ENCODE results near the gene ENO1.
"Not testable (repeated sequence)": the region's sequence is repeated elsewhere in the genome, so short reads cannot be mapped to it uniquely, and the experiment has no call there.

Gene ENO1

DNA sequence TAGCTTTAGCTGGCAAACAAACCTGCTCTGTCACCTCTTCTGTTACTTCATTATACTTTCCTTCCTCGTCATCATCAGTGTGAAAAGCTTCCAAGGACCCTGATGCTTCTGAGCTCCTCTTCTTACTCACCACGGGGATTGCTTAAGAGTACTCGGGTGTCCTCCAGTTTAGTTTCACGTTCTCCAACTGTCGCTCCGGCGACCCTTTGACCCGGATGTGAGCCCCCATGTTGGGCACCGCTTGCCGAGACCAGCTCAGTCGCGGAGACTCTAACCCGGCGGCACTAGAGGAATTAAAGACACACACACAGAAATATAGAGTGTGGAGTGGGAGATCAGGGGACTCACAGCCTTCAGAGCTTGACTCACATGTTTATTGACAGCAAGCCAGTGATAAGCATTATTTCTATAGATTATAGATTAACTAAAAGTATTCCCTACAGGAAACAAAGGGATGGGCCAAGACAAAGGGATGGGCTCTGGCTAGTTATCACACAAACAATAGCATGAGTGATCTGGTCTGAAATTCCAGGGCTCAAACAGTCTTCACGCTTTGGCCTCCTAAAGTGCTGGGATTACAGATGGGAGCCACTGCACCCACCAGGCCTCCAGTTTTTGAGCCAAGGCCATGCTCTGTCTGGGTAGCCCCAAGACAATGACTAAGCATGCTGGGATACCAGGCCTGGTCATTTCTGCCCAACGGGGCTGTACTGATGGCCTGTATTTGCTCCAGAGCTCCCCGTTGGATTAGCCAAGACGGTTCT, 30.1 kb upstream of the ENO1 start:
- TF ChIP-seq POLR2A (IDR thresholded peaks at IDR 0.05; ENCODE audit: low read depth, low read length) (no peak), TAF1 (IDR thresholded peaks at IDR 0.05; ENCODE audit: borderline replicate concordance, low read depth, low read length) (no peak)
- no peak for DNase-seq (ENCODE audit: insufficient read length)
- FAIRE-seq, result no peak

DNA sequence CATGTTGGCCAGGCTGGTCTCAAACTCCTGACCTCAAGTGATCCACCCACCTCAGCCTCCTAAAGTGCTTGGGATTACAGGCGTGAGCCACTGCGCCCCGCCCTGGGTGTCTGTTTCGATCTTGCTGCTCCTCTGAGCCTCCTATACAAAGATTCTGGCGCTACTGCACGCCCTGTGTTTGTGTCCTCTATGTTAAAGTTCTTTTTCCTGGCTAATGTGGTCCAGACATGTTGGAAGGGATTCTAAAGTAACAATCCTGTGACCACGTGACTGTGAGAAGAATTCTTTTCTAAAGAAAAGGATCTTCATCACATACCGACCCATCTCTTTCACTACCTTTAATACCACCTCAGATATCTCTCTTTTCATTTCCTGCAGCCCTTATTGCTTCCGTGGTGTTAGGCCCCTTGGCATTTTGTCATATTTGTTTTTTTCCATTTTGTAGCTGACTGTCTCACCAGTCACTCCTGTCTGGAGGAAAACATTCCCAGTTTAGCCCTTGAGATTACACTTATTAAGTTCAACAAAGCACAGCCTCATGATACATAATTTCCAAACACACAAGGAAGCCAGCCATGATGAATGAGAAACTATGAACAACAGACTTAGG, 27.2 kb upstream of the ENO1 start:
- no peak for TF ChIP-seq POLR2A (IDR thresholded peaks at IDR 0.05; ENCODE audit: low read depth, low read length)
- no peak for TF ChIP-seq TAF1 (IDR thresholded peaks at IDR 0.05; ENCODE audit: borderline replicate concordance, low read depth, low read length)
- TF ChIP-seq POLR2AphosphoS5 (IDR thresholded peaks at IDR 0.05; ENCODE audit: low read depth, low read length), result no peak
- FAIRE-seq, result no peak

DNA sequence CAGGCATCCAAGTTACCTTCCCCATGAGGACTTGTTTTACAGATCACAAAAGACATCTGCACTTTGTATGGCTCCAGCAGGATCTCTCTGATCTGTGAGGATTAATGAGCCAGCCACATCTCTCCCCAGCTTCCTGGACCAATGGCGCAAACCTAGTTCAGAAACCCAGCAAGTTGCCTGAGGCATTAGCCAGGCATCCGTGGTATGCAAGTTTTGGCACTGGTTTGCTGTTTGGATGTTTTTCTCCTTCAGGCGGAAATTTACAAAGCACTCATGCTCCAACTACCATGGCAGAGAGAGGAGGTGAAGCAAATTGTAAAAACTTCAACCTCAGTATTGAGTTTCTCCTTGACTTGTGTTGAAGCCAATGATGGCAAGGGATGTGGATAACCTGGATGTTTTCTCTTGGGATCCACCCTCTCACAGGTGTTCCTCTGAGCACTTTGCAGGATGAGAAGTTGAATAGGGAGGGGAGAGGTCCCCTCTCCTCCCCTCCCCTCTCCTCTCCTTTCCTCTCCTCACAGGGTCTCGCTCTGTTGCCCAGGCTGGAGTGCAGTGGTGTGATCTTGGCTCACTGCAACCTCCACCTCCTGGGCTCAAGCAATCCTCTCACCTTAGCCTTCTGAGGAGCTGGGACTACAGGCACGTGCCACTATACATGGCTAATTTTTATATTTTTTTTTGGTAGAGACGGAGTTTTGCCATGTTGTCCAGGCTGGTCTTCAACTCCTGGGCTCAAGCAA, 25.6 kb upstream of the ENO1 start:
- no peak for DNase-seq (ENCODE audit: insufficient read length)
- FAIRE-seq, result no peak
- no peak for TF ChIP-seq POLR2A (IDR thresholded peaks at IDR 0.05; ENCODE audit: low read depth, low read length)
- TF ChIP-seq TAF1 (IDR thresholded peaks at IDR 0.05; ENCODE audit: borderline replicate concordance, low read depth, low read length), result no peak

More for the DNA sequence above, 27.2 kb upstream of the ENO1 start:
- DNase-seq (ENCODE audit: insufficient read length), result no peak

DNA sequence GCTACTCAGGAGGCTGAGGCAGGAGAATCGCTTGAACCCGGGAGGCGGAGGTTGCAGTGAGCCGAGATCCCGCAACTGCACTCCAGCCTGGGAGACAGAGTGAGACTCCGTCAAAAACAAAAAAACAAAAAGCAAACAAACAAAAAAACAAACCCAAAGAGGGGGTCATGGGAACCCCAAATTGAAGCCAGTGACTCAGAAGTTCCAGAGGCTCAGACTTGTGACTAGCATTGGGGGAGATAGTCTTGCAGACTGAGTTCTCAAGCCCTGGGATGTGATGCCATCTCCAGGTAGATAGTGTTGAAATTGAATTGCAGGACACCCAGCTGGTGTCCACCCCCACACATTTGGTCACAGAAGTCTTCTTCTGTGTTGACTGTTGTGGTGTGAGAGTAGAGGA, 24.9 kb upstream of the ENO1 start:
- FAIRE-seq, result no peak
- DNase-seq (ENCODE audit: insufficient read length), result no peak
- no peak for TF ChIP-seq POLR2A (IDR thresholded peaks at IDR 0.05; ENCODE audit: low read depth, low read length)

DNA sequence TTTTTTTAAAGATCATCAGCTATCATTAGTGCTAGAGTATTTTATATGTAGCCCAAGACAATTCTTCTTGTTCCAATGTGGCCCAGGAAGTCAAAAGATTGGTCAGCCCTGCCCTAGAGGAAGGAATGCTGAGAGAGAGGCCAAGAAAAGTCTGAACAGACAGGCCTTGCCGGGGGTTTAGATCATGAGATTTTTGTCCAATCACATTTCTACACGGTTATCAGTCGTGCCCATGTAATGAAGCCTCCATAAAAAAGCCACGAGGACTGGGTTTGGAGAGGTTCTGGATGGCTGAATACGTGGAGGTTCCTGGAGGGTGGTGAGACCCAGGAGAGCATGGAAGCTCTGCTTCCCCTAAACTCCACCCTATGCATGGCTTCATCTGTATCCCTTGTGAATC, 24.3 kb upstream of the ENO1 start:
- no peak for FAIRE-seq
- no peak for DNase-seq (ENCODE audit: insufficient read length)
- no peak for TF ChIP-seq POLR2A (IDR thresholded peaks at IDR 0.05; ENCODE audit: low read depth, low read length)
- no peak for TF ChIP-seq TAF1 (IDR thresholded peaks at IDR 0.05; ENCODE audit: borderline replicate concordance, low read depth, low read length)
- TF ChIP-seq POLR2AphosphoS5 (IDR thresholded peaks at IDR 0.05; ENCODE audit: low read depth, low read length), result no peak

DNA sequence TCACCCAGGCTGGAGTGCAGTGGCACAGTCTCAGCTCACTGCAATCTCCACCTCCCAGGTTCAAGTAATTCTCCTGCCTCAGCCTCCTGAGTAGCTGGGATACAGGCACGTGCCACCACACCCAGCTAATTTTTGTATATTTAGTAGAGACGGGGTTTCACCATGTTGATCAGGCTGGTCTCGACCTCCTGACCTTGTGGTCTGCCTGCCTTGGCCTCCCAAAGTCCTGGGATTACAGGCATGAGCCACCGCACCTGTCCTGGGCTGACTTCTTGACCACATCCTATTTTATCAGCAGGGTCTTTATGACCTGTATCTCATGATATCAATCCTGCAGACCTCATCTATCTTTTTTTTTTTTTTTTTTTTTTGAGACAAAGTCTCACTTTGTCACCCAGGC, 22.2 kb upstream of the ENO1 start:
- not testable (repeated sequence) for DNase-seq (ENCODE audit: insufficient read length); FAIRE-seq

DNA sequence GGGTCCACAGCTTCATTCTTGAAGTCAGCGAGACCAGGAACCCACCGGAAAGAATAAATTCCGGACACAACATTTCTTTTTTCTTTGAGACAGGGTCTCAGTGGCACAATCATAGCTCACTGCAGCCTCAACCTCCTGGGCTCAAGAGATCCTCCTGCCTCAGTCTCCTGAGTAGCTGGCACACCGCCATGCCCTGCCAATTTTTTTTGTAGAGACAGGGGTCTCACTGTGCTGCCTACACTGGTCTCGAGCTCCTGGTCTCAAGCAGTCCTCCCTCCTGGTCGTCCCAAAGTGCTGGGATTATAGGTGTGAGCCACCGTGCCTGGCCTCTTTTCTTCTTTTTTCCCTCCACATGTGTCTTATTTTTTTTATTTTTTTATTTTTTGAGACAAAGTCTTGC, 20.6 kb upstream of the ENO1 start:
- TF ChIP-seq POLR2AphosphoS5 (IDR thresholded peaks at IDR 0.05; ENCODE audit: low read depth, low read length), result no peak
- TF ChIP-seq TAF1 (IDR thresholded peaks at IDR 0.05; ENCODE audit: borderline replicate concordance, low read depth, low read length), result no peak
- no peak for TF ChIP-seq POLR2A (IDR thresholded peaks at IDR 0.05; ENCODE audit: low read depth, low read length)
- FAIRE-seq (no peak), DNase-seq (ENCODE audit: insufficient read length) (no peak)

DNA sequence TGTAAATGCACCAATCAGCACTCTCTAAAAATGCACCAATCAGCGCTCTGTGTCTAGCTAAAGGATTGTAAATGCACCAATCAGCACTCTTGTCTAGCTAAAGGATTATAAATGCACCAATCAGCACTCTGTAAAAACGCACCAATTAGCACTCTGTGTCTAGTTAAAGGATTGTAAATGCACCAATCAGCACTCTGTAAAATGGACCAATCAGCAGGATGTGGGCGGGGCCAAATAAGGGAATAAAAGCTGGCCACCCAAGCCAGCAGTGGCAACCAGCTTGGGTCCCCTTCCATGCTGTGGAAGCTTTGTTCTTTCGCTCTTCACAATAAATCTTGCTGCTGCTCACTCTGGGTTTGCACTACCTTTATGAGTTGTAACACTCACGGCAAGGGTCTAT, 19.9 kb upstream of the ENO1 start:
- FAIRE-seq; DNase-seq (ENCODE audit: insufficient read length): not testable (repeated sequence)

DNA sequence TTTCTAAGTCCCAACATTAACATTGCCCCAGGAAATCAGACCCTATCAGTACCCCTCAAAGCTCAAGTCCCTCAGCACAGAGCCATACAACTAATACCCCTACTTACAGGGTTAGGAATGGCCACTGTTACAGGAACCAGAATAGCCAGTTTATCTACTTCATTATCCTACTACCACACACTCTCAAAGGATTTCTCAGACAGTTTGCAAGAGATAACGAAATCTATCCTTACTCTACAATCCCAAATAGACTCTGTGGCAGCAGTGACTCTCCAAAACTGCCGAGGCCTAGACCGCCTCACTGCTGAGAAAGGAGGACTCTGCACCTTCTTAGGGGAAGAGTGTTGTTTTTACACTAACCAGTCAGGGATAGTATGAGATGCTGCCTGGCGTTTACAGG, 19.0 kb upstream of the ENO1 start:
- not testable (repeated sequence) for DNase-seq (ENCODE audit: insufficient read length); FAIRE-seq

DNA sequence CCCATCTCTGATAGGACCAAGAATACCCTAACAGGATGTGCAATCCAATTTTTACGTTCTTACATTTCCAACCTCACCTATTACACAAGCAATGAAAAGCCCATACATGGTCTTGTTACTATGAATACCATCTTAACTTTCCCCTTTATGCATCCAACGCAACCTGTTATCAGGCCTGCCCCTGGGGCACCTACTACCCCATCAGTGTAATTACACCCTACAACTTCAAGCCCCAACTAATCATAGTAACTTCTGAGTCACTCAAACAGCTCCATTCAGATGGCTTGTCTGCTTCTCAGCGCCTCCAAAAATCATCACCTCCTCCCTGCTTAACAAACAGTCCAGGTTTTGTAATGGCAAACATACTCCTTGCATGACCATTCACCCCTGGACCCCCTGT, 18.3 kb upstream of the ENO1 start:
- not testable (repeated sequence) for DNase-seq (ENCODE audit: insufficient read length); FAIRE-seq

DNA sequence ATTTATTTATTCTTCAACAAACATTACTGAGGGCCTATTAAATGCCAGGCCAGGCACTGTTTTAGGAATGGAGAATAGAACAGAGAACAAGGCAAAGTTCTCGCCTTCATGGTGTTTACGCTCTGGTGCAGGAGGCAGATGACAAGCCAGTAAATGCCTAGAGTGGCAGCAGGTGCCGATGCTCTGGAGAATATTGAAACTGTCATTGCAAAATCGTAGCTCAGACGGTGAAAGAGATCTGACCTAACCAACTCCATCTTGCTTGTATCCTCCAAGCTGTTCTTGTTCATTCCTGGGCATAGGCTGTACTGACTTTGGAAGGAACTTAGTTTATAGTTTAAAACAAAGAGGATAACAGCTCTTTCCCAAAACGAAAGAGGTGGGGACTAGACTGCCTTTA, 13.5 kb upstream of the ENO1 start:
- no peak for TF ChIP-seq POLR2AphosphoS5 (IDR thresholded peaks at IDR 0.05; ENCODE audit: low read depth, low read length)
- no peak for TF ChIP-seq TAF1 (IDR thresholded peaks at IDR 0.05; ENCODE audit: borderline replicate concordance, low read depth, low read length)
- FAIRE-seq (no peak), DNase-seq (ENCODE audit: insufficient read length) (no peak)

DNA sequence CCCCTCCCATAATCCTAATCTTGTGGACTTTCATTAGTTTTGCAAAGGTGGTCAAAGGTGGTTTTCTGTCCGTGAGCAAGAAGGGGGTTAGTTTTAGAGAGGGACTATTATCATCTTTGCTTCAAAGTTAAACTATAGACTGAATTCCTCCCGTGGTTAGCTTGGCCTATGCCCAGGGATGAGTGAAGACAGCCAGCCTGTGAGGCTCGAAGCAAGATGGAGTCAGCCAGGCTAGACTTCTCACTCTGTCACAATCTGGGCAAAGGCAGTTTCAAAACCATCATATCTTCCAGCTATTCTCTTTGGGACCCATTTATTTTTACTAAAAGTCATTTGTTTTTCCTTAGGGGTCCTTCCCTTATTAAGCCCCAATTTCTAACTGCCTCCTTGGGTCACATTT, 12.9 kb upstream of the ENO1 start:
- TF ChIP-seq POLR2AphosphoS5 (IDR thresholded peaks at IDR 0.05; ENCODE audit: low read depth, low read length), result no peak
- TF ChIP-seq TAF1 (IDR thresholded peaks at IDR 0.05; ENCODE audit: borderline replicate concordance, low read depth, low read length), result no peak
- TF ChIP-seq POLR2A (IDR thresholded peaks at IDR 0.05; ENCODE audit: low read depth, low read length), result no peak
- no peak for FAIRE-seq
- no peak for DNase-seq (ENCODE audit: insufficient read length)
